ENCODE measurements around the gene MYO15B.

Gene MYO15B

GRCh38 chr17:75607086-75607485, 19.5 kb downstream of the MYO15B start:
- TF ChIP-seq, protein P1, sequence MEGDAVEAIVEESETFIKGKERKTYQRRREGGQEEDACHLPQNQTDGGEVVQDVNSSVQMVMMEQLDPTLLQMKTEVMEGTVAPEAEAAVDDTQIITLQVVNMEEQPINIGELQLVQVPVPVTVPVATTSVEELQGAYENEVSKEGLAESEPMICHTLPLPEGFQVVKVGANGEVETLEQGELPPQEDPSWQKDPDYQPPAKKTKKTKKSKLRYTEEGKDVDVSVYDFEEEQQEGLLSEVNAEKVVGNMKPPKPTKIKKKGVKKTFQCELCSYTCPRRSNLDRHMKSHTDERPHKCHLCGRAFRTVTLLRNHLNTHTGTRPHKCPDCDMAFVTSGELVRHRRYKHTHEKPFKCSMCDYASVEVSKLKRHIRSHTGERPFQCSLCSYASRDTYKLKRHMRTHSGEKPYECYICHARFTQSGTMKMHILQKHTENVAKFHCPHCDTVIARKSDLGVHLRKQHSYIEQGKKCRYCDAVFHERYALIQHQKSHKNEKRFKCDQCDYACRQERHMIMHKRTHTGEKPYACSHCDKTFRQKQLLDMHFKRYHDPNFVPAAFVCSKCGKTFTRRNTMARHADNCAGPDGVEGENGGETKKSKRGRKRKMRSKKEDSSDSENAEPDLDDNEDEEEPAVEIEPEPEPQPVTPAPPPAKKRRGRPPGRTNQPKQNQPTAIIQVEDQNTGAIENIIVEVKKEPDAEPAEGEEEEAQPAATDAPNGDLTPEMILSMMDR (IDR thresholded peaks at IDR 0.05) = no peak

GRCh38 chr17:75610103-75610984, 22.7 kb downstream of the MYO15B start:
- TF ChIP-seq, protein P1 (IDR thresholded peaks at IDR 0.05) = no peak

DNA sequence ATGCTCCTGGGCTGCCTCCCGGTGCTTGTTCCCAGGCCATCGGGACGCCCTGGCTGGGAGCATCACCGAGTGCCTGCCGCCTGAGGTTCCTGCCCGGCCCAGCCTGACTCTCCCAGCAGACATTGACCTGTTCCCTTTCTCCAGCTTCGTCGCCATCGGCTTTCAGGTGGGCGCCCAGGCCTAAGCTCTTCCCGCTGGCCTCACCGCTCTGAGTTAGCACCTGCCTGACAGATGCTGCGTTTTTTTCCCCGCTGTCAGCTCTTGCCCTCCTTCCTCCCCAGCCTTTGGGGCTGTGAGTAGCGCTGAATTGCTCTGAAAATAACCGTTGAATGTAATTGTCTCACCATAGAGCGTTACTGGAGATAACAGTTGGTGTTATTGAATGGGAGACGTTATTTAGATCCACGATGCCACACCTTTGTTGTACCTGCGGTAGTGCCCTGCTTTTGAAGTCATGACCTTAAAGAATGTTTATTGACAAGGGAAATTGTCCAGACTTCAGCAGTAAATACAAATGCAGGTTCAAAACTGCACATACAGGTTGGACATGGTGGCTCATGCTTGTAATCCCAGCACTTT, 24.3 kb downstream of the MYO15B start:
- TF ChIP-seq, protein P1 (IDR thresholded peaks at IDR 0.05) = no peak

- TF ChIP-seq, protein P1 (IDR thresholded peaks at IDR 0.05) = no peak
Observed at GRCh38 chr17:75612906-75613626, 25.5 kb downstream of the MYO15B start.

- TF ChIP-seq, protein P1 (IDR thresholded peaks at IDR 0.05) = no peak
Observed at GRCh38 chr17:75614006-75614405, 26.4 kb downstream of the MYO15B start.

- TF ChIP-seq, protein P1 (IDR thresholded peaks at IDR 0.05) = no peak
Observed at GRCh38 chr17:75614556-75615270, 27.1 kb downstream of the MYO15B start.

DNA sequence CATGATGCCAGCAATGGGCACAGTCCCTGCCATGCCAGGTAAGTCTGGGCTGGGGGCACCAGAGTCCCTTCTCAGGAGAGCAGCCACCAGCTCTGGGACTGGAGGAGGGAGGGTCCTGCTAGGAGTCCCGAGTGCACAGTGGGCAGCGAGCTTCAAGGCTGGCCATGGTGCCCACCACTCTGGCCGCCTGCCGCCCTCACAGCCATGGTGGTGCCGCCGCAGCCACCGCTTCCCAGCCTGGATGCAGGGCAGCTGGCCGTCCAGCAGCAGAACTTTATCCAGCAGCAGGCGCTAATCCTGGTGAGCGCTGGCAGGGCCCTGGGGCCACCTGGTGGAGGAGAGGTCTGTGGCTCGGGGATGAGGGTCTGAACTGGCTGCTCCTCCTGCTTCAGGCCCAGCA, 27.7 kb downstream of the MYO15B start:
- TF ChIP-seq, protein P1 (IDR thresholded peaks at IDR 0.05) = no peak

Data from LNCAP (cell line).